HEK293 (cell line): ENCODE measurements around the gene FAM83C.

ENCODE experiments used
- CTCF ChIA-PET: fragments of 350-600 bp; formaldehyde crosslinking; extraction: SDS; loops from one replicate; lab custom pipeline; 2021; ENCODE audit warnings: antibody characterized with exemption; lab: Yijun Ruan, JAX
- POLR2A ChIA-PET: fragments of 300-600 bp; formaldehyde crosslinking; extraction: SDS; loops from one replicate; lab custom pipeline; 2020; ENCODE audit warnings: antibody characterized with exemption, inconsistent platforms; lab: Yijun Ruan, JAX
- H3K27ac ChIP-seq: fragments of 200-500 bp; sonication (Bioruptor generic); 2 replicates; pipeline ENCODE4 v1.5.1; 2014; ENCODE audit warnings: low read depth, low read length, control low read depth, inconsistent platforms; ENCODE audit errors: extremely low read depth
- H3K36me3 ChIP-seq, 2 experiments: fragments of 200-500 bp in 1 of 2; sonication (Bioruptor generic) in 1 of 2; 1 replicate in 1 of 2; 2 replicates in 1 of 2; pipeline ENCODE4 v1.5.1; 2014 to 2017; ENCODE audit warnings: inconsistent platforms in 2 of 2, low read length in 2 of 2; ENCODE audit not compliant: control insufficient read depth in 2 of 2, insufficient read depth in 1 of 2
- H3K4me1 ChIP-seq: fragments of 200-500 bp; sonication (Bioruptor generic); 2 replicates; pipeline ENCODE4 v1.5.1; 2014; ENCODE audit warnings: mild to moderate bottlenecking, low read length, inconsistent platforms; ENCODE audit not compliant: control insufficient read depth, insufficient read depth
- H3K4me3 ChIP-seq: 2 replicates; pipeline ENCODE4 v1.5.1; 2011; ENCODE audit warnings: low read depth, mild to moderate bottlenecking, control low read depth, low read length, moderate library complexity
- H3K9me3 ChIP-seq: fragments of 200-500 bp; sonication (Bioruptor generic); 2 replicates; pipeline ENCODE4 v1.5.1; 2014; ENCODE audit warnings: low read depth, low read length, inconsistent platforms; ENCODE audit not compliant: control insufficient read depth, insufficient read depth
- GFI1B ChIP-seq: fragments of 450-650 bp; formaldehyde crosslinking; IDR thresholded peaks from 2 replicates; pipeline ENCODE4 v1.5.1; 2016; ENCODE audit warnings: missing biosample characterization, missing genetic modification characterization
- MEIS1 ChIP-seq: sonication (generic); formaldehyde crosslinking; IDR thresholded peaks from 2 replicates; pipeline ENCODE4 v1.8.1; 2022; ENCODE audit warnings: missing genetic modification reagents, mild to moderate bottlenecking, borderline replicate concordance
- PRDM10 ChIP-seq: fragments of 450-650 bp; formaldehyde crosslinking; IDR thresholded peaks from 2 replicates; pipeline ENCODE4 v1.5.1; 2016; ENCODE audit warnings: missing biosample characterization, missing genetic modification characterization
- PRDM6 ChIP-seq: fragments of 450-650 bp; formaldehyde crosslinking; IDR thresholded peaks from 2 replicates; pipeline ENCODE4 v1.5.1; 2017; ENCODE audit warnings: missing biosample characterization, missing genetic modification characterization
- SP7 ChIP-seq: fragments of 450-650 bp; formaldehyde crosslinking; IDR thresholded peaks from 2 replicates; pipeline ENCODE4 v1.5.1; 2016; ENCODE audit warnings: missing biosample characterization, missing genetic modification characterization
- ZBTB1 ChIP-seq: fragments of 450-650 bp; formaldehyde crosslinking; IDR thresholded peaks from 2 replicates; pipeline ENCODE4 v1.5.1; 2016; ENCODE audit warnings: missing biosample characterization, missing genetic modification characterization
- ZBTB8A ChIP-seq: fragments of 450-650 bp; formaldehyde crosslinking; IDR thresholded peaks from 2 replicates; pipeline ENCODE4 v1.5.1; 2016; ENCODE audit warnings: missing biosample characterization, missing genetic modification characterization
- ZNF16 ChIP-seq: fragments of 450-650 bp; formaldehyde crosslinking; IDR thresholded peaks from 2 replicates; pipeline ENCODE4 v1.5.1; 2016; ENCODE audit warnings: low read depth, missing biosample characterization, missing genetic modification characterization
- ZNF280D ChIP-seq: fragments of 450-650 bp; formaldehyde crosslinking; IDR thresholded peaks from 2 replicates; pipeline ENCODE4 v1.5.1; 2016; ENCODE audit warnings: missing biosample characterization, missing genetic modification characterization
- ZNF654 ChIP-seq: fragments of 450-650 bp; formaldehyde crosslinking; IDR thresholded peaks from 2 replicates; pipeline ENCODE4 v1.5.1; 2016; ENCODE audit warnings: low read depth, missing biosample characterization, missing genetic modification characterization
- ZNF785 ChIP-seq: fragments of 450-650 bp; formaldehyde crosslinking; IDR thresholded peaks from 2 replicates; pipeline ENCODE4 v1.5.1; 2016; ENCODE audit warnings: missing biosample characterization, missing genetic modification characterization
- ZNF843 ChIP-seq: fragments of 450-650 bp; formaldehyde crosslinking; IDR thresholded peaks from 2 replicates; pipeline ENCODE4 v1.5.1; 2016; ENCODE audit warnings: missing biosample characterization, missing genetic modification characterization
- ZSCAN4 ChIP-seq: fragments of 450-650 bp; formaldehyde crosslinking; IDR thresholded peaks from 2 replicates; pipeline ENCODE4 v1.5.1; 2017; ENCODE audit warnings: missing biosample characterization, missing genetic modification characterization

Gene FAM83C

GRCh38 chr20:35287509-35288324, 4.5 kb downstream of the FAM83C start:
- POLR2A ChIA-PET = no interaction called here
- TF ChIP-seq PRDM10 = peak; percentile 51; the same call in 1 of the 2 replicates
- no peak for TF ChIP-seq GFI1B (tag by site-specific recombination)
- TF ChIP-seq, all 188 proteins: peak for 1
- CTCF ChIA-PET = interaction anchor here (2.3 kb wide), 1 partner anchor 16 kb away, joined by 7 read pairs; no protein-coding TSS in a partner anchor

GRCh38 chr20:35286899-35287508, 5.2 kb downstream of the FAM83C start:
- POLR2A ChIA-PET = no interaction called here
- no peak overlapping the region for H3K4me3 ChIP-seq
- TF ChIP-seq MEIS1 (CRISPR knock-in tag) (no peak), ZNF16 (no peak), ZBTB8A (tag by site-specific recombination) (no peak), ZNF280D (tag by site-specific recombination) (no peak), ZSCAN4 (tag by site-specific recombination) (no peak), ZNF785 (no peak), SP7 (tag by site-specific recombination) (no peak), PRDM6 (tag by site-specific recombination) (no peak), ZNF843 (tag by site-specific recombination) (no peak), ZBTB1 (no peak), ZNF654 (tag by site-specific recombination) (no peak)

More at GRCh38 chr20:35287509-35288324, 4.5 kb downstream of the FAM83C start:
- peaks cover 6 to 7% of the 10 kb centered on the region in 2 experiments; a peak in 2 of 3 replicates for H3K36me3 ChIP-seq
- H3K27ac ChIP-seq = no peak overlapping the region
- no peaks in the 10 kb centered on the region for H3K9me3 ChIP-seq
- H3K4me1 ChIP-seq = no peaks in the 10 kb centered on the region
- H3K4me3 ChIP-seq = no peak overlapping the region

More at GRCh38 chr20:35286899-35287508, 5.2 kb downstream of the FAM83C start:
- no peak overlapping the region for H3K27ac ChIP-seq
- H3K9me3 ChIP-seq = no peaks in the 10 kb centered on the region
- H3K36me3 ChIP-seq = peaks cover 8 to 13% of the 10 kb centered on the region in 2 experiments; a peak in 2 of 3 replicates
- CTCF ChIA-PET = interaction anchor here (1.1 kb wide), 1 partner anchor 16 kb away, joined by 3 read pairs; no protein-coding TSS in a partner anchor
- no peaks in the 10 kb centered on the region for H3K4me1 ChIP-seq
